Kidney capillary endothelial cell (primary cell): ENCODE results near the gene OS9.
"Not testable (repeated sequence)": the region's sequence is repeated elsewhere in the genome, so short reads cannot be mapped to it uniquely, and the experiment has no call there.

Source experiments
- DNase-seq: peaks from one replicate; pipeline ENCODE4 v3.0.0-alpha.2; 2018; ENCODE audit warnings: low spot score

OS9 gene, protein sequence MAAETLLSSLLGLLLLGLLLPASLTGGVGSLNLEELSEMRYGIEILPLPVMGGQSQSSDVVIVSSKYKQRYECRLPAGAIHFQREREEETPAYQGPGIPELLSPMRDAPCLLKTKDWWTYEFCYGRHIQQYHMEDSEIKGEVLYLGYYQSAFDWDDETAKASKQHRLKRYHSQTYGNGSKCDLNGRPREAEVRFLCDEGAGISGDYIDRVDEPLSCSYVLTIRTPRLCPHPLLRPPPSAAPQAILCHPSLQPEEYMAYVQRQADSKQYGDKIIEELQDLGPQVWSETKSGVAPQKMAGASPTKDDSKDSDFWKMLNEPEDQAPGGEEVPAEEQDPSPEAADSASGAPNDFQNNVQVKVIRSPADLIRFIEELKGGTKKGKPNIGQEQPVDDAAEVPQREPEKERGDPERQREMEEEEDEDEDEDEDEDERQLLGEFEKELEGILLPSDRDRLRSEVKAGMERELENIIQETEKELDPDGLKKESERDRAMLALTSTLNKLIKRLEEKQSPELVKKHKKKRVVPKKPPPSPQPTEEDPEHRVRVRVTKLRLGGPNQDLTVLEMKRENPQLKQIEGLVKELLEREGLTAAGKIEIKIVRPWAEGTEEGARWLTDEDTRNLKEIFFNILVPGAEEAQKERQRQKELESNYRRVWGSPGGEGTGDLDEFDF

DNA sequence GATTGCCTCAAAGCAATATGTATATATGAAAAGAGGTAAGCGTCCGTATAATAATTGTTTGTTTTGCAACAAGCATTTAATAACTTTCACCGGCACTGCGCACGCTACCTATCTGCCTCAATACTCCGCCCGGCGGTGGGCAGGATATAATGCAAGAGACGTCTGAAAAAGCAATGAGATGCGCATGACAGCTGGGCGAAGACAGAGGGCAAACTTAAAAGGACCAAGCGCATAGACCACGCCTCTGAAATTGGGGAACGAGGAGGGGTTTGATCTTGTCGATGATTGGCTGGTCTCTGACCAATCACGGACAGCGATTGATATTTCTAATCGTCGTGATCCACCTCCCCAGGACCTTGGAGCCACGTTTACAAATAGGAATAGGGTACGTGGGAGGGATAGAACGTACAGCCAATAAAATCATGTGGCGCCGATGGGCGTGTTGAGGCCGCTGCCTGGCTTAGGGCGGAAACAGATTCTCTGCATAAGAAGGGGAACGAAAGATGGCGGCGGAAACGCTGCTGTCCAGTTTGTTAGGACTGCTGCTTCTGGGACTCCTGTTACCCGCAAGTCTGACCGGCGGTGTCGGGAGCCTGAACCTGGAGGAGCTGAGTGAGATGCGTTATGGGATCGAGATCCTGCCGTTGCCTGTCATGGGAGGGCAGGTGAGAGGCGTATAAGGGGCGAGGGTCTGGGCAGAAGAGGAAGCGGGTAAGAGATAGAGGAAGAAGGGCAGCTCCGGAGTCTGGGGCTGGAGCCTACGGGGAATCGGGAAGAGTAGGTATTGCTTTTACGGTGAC lies at the start of gene OS9:
Gene OS9 (plus strand): TSS at position 474 of the 800 bp plus-strand sequence. CDS start 30 bp downstream, at position 504.
- peak; percentile 99 for DNase-seq

DNA sequence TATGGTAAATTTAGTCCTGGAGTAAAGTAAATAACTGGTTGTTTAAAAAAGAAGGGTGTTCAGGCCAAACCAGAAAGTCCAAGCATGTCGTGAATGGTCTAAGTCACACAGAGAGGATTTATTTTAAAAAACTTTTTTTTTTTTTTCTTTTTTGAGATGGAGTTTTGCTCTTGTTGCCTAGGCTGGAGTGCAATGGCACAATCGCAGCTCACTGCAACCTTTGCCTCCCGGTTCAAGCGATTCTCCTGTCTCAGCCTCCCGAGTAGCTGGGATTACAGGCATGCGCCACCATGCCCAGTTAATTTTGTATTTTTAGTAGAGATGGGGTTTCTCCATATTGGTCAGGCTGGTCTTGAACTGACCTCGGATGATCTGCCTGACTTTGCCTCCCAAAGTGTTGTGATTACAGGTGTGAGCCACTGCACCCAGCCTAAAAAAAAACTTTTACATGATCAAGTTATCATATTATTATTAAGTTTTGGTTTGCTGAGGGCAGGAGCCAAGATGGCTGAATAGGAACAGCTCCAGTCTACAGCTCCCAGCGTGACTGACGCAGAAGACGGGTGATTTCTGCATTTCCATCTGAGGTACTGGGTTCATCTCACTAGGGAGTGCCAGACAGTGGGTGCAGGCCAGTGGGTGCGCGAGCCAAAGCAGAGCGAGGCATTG lies 47.8 kb upstream of the OS9 start:
- DNase-seq, result not testable (repeated sequence)

DNA sequence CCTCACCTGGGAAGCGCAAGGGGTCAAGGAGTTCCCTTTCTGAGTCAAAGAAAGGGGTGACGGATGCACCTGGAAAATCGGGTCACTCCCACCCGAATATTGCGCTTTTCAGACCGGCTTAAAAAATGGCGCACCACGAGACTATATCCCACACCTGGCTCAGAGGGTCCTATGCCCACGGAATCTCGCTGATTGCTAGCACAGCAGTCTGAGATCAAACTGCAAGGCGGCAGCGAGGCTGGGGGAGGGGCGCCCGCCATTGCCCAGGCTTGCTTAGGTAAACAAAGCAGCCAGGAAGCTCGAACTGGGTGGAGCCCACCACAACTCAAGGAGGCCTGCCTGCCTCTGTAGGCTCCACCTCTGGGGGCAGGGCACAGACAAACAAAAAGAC lies 47.3 kb upstream of the OS9 start:
- not testable (repeated sequence) for DNase-seq

DNA sequence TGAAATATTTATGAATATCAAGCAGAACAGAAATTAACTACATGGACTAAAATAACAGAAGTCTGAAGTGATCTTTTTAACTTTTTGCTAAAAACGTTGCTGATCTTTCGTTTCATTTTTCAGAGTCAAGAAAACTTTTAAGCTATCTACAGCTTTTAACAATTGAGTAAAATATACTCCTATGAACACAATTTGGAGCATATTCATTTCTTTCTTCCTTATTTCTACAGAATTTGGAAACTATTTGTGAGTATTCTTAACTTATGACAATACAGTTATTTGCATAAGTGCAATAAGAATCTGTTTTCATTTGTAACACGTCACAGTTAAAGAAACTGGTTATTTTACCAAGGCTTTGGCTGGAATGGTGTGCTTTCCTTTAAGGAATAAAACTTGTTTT lies 39.9 kb upstream of the OS9 start:
- DNase-seq, result no peak

DNA sequence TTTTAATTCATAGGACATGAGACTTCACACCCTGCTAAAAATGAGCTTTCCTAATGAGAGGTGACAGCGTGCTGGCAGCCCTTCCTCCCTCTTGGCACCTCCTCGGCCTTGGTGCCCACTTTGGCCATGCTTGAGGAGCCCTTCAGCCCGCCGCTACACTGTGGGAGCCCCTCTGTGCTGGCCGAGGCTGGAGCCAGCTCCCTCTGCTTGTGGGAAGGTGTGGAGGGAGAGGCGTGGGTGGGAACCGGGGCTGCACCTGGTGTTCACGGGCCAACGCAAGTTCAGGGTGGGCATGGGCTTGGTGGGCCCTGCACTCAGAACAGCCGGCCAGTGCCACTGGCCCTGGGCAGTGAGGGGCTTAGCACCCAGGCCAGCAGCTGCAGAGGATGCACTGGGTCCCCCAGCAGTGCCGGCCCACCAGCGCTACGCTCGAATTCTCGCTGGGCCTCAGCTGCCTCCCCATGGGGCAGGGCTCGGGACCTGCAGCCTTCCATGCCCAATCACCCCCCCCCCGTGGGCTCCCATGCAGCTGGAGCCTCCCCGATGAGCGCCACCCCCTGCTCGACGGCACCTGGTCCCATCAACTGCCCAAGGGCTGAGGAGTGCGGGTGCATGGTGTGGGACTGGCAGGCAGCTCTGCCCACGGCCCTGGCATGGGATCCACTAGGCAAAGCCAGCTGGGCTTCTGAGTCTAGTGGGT lies 38.2 kb upstream of the OS9 start:
- DNase-seq, result no peak

DNA sequence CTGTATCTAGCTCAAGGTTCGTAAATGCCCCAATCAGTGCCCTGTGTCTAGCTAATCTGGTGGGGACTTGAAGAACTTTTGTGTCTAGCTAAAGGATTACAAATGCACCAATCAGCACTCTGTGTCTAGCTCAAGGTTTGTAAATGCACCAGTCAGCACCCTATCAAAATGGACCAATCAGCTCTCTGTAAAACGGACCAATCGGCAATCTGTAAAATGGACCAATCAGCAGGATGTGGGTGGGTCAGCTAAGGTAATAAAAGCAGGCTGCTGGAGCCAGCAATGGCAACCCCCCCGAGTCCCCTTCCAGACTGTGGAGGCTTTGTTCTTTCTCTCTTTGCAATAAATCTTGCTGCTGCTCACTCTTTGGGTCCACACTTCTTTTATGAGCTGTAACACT lies 37.5 kb upstream of the OS9 start:
- DNase-seq, result not testable (repeated sequence)

DNA sequence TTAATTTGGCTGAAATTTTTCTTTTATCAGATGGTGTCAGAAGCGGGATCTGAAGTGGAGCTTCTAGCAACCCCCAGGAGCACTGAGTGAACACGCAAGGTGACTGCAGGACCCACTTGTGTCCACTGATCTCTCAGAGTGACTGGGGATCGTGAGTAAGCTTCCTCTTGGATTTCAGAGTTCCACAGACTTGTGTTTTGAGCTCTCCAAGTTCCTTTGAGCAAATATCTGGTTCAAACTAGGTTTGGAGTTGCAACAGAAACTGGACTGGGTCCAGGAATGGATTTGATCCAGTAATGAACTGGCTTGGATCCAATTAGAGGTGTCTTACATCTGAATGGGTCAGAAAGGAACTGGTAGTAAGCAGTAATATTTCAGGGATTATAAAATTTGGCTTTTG lies 36.2 kb upstream of the OS9 start:
- no peak for DNase-seq

DNA sequence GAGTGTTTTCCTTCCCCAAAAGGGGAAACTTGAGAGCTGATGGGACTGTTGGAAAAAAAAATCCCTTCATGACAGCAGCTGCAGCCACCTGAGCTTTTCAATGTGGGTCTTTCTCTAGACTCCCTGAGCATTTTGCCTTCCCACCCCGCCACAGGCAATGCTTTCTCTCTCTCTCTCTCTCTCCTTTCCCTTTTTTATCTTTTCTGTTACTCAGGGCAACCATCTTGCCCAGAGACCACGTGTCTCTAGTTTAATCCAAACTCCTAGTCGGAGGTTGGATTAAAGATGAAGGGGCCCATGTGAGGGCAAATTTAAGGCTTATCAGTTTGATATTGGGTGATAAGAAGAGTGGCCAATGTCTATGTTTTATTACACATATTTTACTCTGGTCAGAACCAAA lies 35.0 kb upstream of the OS9 start:
- DNase-seq, result no peak

DNA sequence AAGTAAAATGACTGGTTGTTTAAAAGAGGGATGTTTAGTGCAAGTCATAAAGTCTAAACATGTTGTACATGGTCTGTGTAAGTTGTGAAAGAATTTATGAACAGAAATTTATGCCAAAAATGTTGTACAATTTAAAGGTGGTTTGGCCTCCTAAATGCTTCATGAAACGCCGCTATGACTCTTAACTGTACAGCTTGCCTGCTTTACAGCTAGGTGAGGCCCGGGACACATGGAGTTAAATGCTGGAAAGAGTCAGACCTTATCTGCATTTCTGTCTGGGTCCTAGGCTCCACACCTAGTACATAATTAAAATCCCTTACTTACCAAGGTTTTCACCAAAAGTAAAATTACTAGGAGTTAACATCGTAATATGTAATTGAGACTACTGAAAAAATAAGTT lies 32.6 kb upstream of the OS9 start:
- DNase-seq, result no peak

DNA sequence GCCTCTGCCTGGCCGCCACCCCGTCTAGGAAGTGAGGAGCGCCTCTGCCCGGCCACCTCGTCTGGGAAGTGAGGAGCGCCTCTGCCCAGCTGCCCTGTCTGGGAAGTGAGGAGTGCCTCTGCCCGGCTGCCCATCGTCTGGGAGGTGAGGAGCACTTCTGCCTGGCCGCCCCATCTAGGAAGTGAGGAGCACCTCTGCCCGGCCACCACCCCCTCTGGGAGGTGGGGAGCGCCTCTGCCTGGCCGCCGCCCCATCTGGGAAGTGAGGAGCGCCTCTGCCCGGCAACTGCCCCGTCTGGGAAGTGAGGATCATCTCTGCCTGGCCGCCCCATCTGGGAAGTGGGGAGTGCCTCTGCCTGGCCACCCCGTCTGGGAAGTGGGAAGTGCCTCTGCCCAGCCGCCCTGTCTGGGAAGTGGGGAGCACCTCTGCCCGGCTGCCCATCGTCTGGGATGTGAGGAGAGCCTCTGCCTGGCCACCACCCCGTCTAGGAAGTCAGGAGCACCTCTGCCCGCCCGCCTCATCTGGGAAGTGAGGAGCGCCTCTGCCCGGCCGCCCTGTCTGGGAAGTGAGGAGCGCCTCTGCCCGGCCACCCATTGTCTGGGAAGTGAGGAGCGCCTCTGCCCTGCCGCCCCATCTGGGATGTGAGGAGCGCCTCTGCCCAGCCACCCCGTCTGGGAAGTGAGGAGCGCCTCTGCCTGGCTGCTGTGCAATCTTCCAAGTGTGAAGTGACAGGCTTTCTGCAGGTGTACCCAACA lies 28.7 kb upstream of the OS9 start:
- not testable (repeated sequence) for DNase-seq

DNA sequence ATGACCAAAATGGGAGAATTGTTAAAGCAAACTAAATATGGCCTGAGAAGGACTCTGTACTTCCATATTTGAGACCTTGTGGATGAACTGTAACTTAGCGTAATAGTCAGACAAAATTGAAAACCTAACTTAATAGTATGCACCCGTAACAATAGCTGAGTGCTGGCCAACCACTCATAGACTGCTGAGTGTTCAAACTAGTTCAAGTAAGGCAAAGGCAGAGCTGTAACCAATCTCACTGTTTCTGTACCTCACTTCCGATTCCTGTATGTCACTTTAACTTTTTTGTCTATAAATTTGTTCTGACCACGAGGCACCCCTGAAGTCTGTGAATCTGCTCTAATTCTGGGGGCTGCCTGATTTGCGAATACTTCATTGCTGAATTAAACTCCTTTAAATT lies 27.0 kb upstream of the OS9 start:
- DNase-seq, result no peak

DNA sequence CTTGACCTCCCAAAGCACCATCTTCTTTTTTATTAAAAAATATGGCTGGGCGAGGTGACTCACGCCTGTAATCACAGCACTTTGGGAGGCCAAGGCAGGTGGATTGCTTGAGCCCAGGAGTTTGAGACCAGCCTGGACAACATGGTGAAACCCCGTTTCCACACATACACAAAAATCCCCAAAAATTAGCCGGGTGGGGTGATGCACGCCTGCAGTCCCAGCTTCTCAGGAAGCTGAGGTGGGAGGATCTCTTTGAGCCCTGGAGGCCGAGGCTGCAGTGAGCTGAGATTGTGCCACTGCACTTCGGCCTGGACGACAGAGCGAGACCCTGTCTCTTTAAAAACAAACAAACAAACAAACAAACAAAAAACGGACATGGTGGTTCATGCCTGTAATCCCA lies 24.2 kb upstream of the OS9 start:
- DNase-seq, result not testable (repeated sequence)

DNA sequence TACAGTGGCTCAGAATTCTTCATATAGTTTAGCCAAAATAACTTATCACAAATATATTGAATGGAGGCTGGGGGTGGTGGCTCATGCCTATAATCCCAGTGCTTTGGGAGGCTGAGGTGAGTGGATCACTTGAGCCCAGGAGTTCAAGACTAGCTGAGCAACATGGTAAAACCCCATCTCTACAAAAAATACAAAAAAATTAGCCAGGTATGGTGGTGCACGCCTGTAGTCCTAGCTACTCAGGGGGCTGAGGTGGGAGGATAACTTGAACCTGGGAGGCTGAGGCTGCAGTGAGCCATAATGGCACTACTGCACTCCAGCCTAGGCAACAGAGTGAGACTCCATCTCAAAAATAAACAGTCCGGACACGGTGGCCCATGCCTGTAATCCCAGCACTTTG lies 22.1 kb upstream of the OS9 start:
- DNase-seq, result not testable (repeated sequence)

DNA sequence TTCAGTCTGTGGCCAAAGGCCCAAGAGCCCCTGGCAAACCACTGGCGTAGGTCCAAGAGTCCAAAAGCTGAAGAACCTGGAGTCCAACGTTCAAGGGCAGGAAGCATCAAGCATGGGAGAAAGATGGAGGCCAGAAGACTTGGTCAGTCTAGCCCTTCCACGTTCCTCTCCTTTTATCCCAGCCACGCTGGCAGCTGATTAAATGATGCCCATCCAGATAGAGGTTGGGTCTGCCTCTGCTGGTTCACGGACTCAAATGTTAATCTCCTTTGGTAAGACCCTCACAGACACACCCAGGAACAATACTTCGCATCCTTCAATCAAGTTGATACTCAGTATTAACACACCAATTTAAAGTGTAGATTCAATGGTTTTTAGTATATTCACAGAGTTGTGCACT lies 21.1 kb upstream of the OS9 start:
- no peak for DNase-seq

DNA sequence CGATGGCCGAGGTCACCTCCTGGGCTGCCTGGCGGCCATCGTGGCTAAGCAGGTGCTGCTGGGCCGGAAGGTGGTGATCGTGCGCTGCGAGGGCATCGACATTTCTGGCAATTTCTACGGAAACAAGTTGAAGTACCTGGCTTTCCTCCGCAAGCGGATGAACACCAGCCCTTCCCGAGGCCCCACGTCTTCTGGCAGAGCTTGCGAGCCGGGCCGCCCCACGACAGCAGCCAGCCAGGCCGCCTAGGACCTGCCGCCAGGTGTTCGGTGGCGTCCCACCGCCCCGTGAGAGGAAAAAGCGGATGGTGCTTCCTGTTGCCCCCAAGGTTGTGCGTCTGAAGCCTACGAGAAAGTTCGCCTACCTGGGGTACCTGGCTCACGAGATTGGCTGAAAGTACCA lies 19.2 kb upstream of the OS9 start:
- no peak for DNase-seq

DNA sequence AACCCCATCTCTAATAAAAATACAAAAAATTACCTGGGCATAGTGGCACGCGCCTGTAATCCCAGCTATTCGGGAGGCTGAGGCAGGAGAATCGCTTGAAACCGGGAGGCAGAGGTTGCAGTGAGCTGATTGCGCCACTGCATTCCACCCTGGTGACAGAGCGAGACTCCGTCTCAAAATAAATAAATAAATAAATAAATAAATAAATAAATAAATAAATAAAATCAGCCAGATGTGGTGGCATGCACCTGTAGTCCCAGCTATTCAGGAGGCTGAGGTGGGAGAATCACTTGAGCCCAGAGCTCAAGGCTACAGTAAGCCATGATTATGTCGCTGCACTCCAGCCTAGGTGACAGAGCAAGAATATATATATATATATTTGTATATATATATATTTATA lies 16.0 kb upstream of the OS9 start:
- not testable (repeated sequence) for DNase-seq

DNA sequence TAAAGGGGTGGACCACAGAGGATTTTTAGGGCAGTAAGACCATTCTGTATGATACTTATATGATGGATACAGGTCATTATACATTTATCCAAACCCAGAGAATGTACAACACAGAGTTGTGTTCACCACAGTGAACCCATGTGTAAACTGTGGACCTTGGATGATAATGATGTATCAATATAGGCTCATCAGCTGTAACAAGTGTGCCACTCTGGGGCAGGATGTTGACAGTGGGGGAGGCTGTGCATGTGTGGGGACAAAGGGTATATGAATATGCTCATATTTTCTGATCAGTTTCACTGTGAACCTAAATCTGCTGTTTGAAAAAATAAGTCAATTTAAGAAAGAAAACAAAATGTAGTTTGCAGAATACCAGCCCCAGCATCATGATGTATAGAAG lies 14.2 kb upstream of the OS9 start:
- no peak for DNase-seq

DNA sequence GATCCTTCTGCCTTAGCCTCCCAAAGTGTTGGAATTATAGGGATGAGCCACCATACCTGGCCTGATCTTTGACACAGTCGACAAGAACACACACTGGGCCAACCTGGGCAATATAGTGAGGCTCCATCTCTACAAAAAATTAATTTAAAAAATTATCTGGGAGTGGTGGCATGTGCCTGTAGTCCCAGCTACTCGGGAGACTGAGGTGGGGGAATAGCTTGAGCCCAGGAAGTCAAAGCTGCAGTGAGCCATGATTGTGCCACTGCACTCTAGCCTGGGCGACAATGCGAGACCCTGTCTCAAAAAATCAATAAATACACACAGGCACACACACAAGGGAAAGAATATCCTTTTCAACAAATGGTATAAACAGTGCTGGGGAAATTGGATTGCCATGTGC lies 6.1 kb upstream of the OS9 start:
- no peak for DNase-seq

DNA sequence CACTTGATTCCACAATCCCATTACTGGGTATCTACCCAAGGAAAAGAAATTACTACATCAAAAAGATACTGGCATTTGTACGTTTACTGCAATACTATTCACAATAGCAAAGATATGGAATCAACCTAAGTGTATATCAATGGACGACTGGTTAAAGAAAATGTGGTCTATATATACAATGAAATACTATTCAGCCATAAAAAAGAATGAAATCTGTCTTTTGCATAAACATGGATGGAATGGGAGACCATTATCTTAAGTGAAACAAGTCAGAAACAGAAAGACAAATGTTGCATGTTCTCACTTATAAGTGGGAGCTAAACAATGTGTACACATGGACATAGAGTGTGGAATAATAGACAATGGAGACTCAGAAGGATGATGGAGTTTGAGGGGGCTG lies 5.0 kb upstream of the OS9 start:
- DNase-seq, result no peak

DNA sequence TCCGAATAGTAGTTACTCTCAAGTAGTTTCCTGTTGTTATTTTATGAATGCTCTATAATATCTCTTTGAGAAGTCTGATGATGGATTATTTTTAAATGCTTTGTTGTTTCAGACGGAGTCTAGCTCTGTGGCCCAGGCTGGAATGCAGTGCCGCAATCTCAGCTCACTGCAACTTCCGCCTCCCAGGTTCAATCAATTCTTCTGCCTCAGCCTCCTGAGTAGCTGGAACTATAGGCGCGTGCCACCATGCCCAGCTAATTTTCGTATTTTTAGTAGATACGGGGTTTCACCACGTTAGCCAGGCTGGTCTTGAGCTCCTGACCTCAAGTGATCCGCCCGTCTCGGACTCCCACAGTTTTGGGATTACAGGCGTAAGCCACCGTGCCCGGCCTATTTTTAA lies 1.4 kb upstream of the OS9 start:
- no peak for DNase-seq

DNA sequence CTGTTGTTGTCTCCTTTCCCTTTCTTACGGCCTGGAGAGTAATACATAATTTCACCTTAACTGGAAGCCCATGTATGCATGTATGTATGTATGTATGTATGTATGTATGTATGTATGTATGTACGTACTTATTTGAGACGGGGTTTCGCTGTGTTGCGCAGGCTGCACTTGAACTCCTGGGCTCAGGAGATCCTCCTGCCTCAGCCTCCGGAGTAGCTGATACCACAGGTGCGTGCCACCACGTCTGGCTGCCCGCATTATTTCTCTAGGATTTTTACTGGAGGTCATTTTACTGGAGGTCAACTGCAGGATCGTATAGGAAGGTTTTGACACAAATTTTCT lies 644 bp upstream of the OS9 start:
- DNase-seq, result no peak
